ENCODE results near the gene FAAP100. TPM values are rescaled to one million over a fixed set of nuclear protein-coding genes. Genes with fewer than 3 reads are reported as not detected.

The FAAP100 gene
- total RNA-seq, 1 experiment from 2014 or later = 34.0 TPM

GRCh38 chr17:81553018-81553615 is 964 bp upstream of the FAAP100 start:
- POLR2A ChIA-PET (ENCODE audit: unreplicated experiment) = interaction anchor here (0.5 to 1.1 kb wide), 3 partner anchors 237 to 373 kb away, joined by 3 to 4 read pairs (median 4); partner anchors contain the start of gene PCYT2
- BruUV-seq (replicated peaks) = no TSS peak

GRCh38 chr17:81551458-81552243 is 502 bp downstream of the FAAP100 start:
- no peaks in the 10 kb centered on the region for H3K27me3 ChIP-seq (ENCODE audit: insufficient read depth, low read depth)
- ChIA-PET CTCF (interaction anchor here (0.7 to 1.7 kb wide), 3 partner anchors 49 to 313 kb away, joined by 3 to 5 read pairs (median 3); partner anchors contain the start of genes NDUFAF8 and TEPSIN), POLR2A (ENCODE audit: unreplicated experiment) (interaction anchor here (0.6 to 1.1 kb wide), 3 partner anchors 15 to 1227 kb away, joined by 3 to 24 read pairs (median 4); no protein-coding TSS in a partner anchor)
- no peaks in the 10 kb centered on the region for H3K36me3 ChIP-seq (ENCODE audit: low read depth)
- H3K9me3 ChIP-seq (ENCODE audit: insufficient read depth, low read depth) = no peaks in the 10 kb centered on the region
- peaks cover 7% of the 10 kb centered on the region; the same call in 1 of the 2 replicates for H3K79me2 ChIP-seq (ENCODE audit: low read depth)
- intact Hi-C loops (cut with micrococcal nuclease; ENCODE audit: unreplicated experiment) = loop anchor here (2.0 kb wide), 1 partner anchor 33 kb away; no protein-coding TSS in a partner anchor
- H3K27ac ChIP-seq = no peak overlapping the region
- TSS peak; percentile 6 for BruUV-seq (replicated peaks)
- H3K4me3 ChIP-seq = peak overlapping the region; percentile 62
- peak in 1 of 2 experiments; percentile 35 for DNase-seq
- TF ChIP-seq EZH2 (IDR thresholded peaks at IDR 0.05; ENCODE audit: low read depth) (no peak), CTCF (conservative IDR thresholded peaks at IDR 0.05) (no peak)
- peak overlapping the region; percentile 71; the same call in 1 of the 2 replicates for H2AFZ ChIP-seq
- no peaks in the 10 kb centered on the region for H4K20me1 ChIP-seq (ENCODE audit: insufficient read depth)
- peaks cover 10% of the 10 kb centered on the region for H3K4me1 ChIP-seq (replicated peaks; ENCODE audit: insufficient read depth)
- H3K4me2 ChIP-seq = peak overlapping the region; percentile 90
- no peaks in the 10 kb centered on the region for H3K9me2 ChIP-seq (ENCODE audit: insufficient read depth)
- peaks cover 31% of the 10 kb centered on the region for H3F3A ChIP-seq (ENCODE audit: insufficient read depth, low read depth)

More at GRCh38 chr17:81553018-81553615, 964 bp upstream of the FAAP100 start:
- Histone ChIP-seq H3K27me3 (ENCODE audit: insufficient read depth, low read depth) (no peaks in the 10 kb centered on the region), H3K4me3 (peak overlapping the region; percentile 62), H3K4me1 (replicated peaks; ENCODE audit: insufficient read depth) (peaks cover 10% of the 10 kb centered on the region), H4K20me1 (ENCODE audit: insufficient read depth) (no peaks in the 10 kb centered on the region), H3K27ac (0 out of 2 replicates have a peak overlapping the region, but pooled peaks have one; percentile 16), H3K4me2 (peak overlapping the region; percentile 80), H2AFZ (peak overlapping the region; percentile 82; the same call in 1 of the 2 replicates), H3K9me3 (ENCODE audit: insufficient read depth, low read depth) (no peaks in the 10 kb centered on the region), H3K79me2 (ENCODE audit: low read depth) (peaks cover 7% of the 10 kb centered on the region; the same call in 1 of the 2 replicates), H3F3A (ENCODE audit: insufficient read depth, low read depth) (peaks cover 36% of the 10 kb centered on the region), H3K36me3 (ENCODE audit: low read depth) (no peaks in the 10 kb centered on the region), H3K9me2 (ENCODE audit: insufficient read depth) (no peaks in the 10 kb centered on the region)
- CTCF ChIA-PET = interaction anchor here (0.8 kb wide), 1 partner anchor 14 kb away, joined by 3 read pairs; no protein-coding TSS in a partner anchor
- DNase-seq = peak; percentile 78 to 85
- TF ChIP-seq CTCF (conservative IDR thresholded peaks at IDR 0.05) (no peak), EZH2 (IDR thresholded peaks at IDR 0.05; ENCODE audit: low read depth) (no peak)
- intact Hi-C loops (cut with micrococcal nuclease; ENCODE audit: unreplicated experiment) = loop anchor here (1.0 to 2.0 kb wide), 2 partner anchors 23 to 34 kb away; no protein-coding TSS in a partner anchor

GRCh38 chr17:81550830-81551457 is 1.2 kb downstream of the FAAP100 start:
- CTCF ChIA-PET = interaction anchor here (1.7 kb wide), 1 partner anchor 50 kb away, joined by 5 read pairs; no protein-coding TSS in a partner anchor
- H3F3A ChIP-seq (ENCODE audit: insufficient read depth, low read depth) = peaks cover 24% of the 10 kb centered on the region
- H2AFZ ChIP-seq = no peak overlapping the region
- H3K9me2 ChIP-seq (ENCODE audit: insufficient read depth) = no peaks in the 10 kb centered on the region
- H3K79me2 ChIP-seq (ENCODE audit: low read depth) = peaks cover 7% of the 10 kb centered on the region; the same call in 1 of the 2 replicates
- H3K4me1 ChIP-seq (replicated peaks; ENCODE audit: insufficient read depth) = peaks cover 10% of the 10 kb centered on the region
- POLR2A ChIA-PET (ENCODE audit: unreplicated experiment) = no interaction called here
- BruUV-seq (replicated peaks) = no TSS peak
- H3K9me3 ChIP-seq (ENCODE audit: insufficient read depth, low read depth) = no peaks in the 10 kb centered on the region
- TF ChIP-seq EZH2 (IDR thresholded peaks at IDR 0.05; ENCODE audit: low read depth) = no peak
- no peak for TF ChIP-seq CTCF (conservative IDR thresholded peaks at IDR 0.05)
- no peaks in the 10 kb centered on the region for H4K20me1 ChIP-seq (ENCODE audit: insufficient read depth)
- H3K27ac ChIP-seq = no peak overlapping the region
- no peaks in the 10 kb centered on the region for H3K36me3 ChIP-seq (ENCODE audit: low read depth)
- H3K27me3 ChIP-seq (ENCODE audit: insufficient read depth, low read depth) = no peaks in the 10 kb centered on the region
- no peak for DNase-seq
- H3K4me2 ChIP-seq = peak overlapping the region; percentile 90
- peak overlapping the region; percentile 62 for H3K4me3 ChIP-seq
- intact Hi-C loops (cut with micrococcal nuclease; ENCODE audit: unreplicated experiment) = no loop called here
